OCI-LY7 (cell line): ENCODE results near the gene GRB10. TPM values are rescaled to one million over a fixed set of nuclear protein-coding genes. Genes with fewer than 3 reads are reported as not detected.

ENCODE experiments used
- BruUV-seq: library from RNA; stranded (reverse); fragments of 400-500 nt; replicated peaks from 2 replicates; lab custom pipeline; 2021; lab: Mats Ljungman, UMichigan
- CTCF ChIA-PET: fragments of 300-600 bp; sonication (Branson Sonifier 250); formaldehyde crosslinking; loops from one replicate; lab custom pipeline; 2022; ENCODE audit warnings: antibody characterized with exemption; ENCODE audit not compliant: unreplicated experiment; lab: Charles Lee
- POLR2A ChIA-PET: fragments of 300-600 bp; sonication (Branson Sonifier 250); formaldehyde crosslinking; loops from one replicate; lab custom pipeline; 2022; ENCODE audit warnings: antibody characterized with exemption; lab: Charles Lee
- DNase-seq: peaks from one replicate; pipeline ENCODE4 v3.0.0-alpha.2; 2015; ENCODE audit warnings: low spot score
- H2AFZ ChIP-seq: fragments of 200-600 bp; sonication (generic), shearing (Covaris generic); 2 replicates; pipeline ENCODE4 v1.6.1; 2014; ENCODE audit warnings: mild to moderate bottlenecking, antibody characterized with exemption, low read length, moderate library complexity
- H3K27ac ChIP-seq: fragments of 200-600 bp; sonication (generic); 2 replicates; pipeline ENCODE4 v1.5.1; 2014; ENCODE audit warnings: mixed run types, low read depth, mild to moderate bottlenecking, moderate library complexity, low read length, inconsistent platforms; ENCODE audit not compliant: poor library complexity, severe bottlenecking
- H3K36me3 ChIP-seq: fragments of 200-600 bp; sonication (generic); 2 replicates; pipeline ENCODE4 v1.6.1; 2014; ENCODE audit warnings: mild to moderate bottlenecking, antibody characterized with exemption, low read length, moderate library complexity, mixed read lengths; ENCODE audit not compliant: insufficient read depth
- H3K4me1 ChIP-seq: fragments of 200-600 bp; sonication (generic); 2 replicates; pipeline ENCODE4 v1.5.1; 2014; ENCODE audit warnings: mild to moderate bottlenecking, low read length; ENCODE audit not compliant: insufficient read depth, poor library complexity, severe bottlenecking
- H3K4me2 ChIP-seq: fragments of 200-600 bp; sonication (generic); 2 replicates; pipeline ENCODE4 v1.6.1; 2014; ENCODE audit warnings: mild to moderate bottlenecking, low read length
- H3K4me3 ChIP-seq: fragments of 200-600 bp; sonication (generic); 2 replicates; pipeline ENCODE4 v1.5.1; 2014; ENCODE audit warnings: mild to moderate bottlenecking, low read depth, low read length; ENCODE audit not compliant: poor library complexity, severe bottlenecking
- H3K79me2 ChIP-seq: fragments of 200-600 bp; sonication (generic); 2 replicates; pipeline ENCODE4 v1.6.1; 2016; ENCODE audit warnings: low read depth, mild to moderate bottlenecking, low read length, moderate library complexity, mixed read lengths; ENCODE audit not compliant: insufficient read depth
- H3K9me2 ChIP-seq: fragments of 200-600 bp; sonication (generic); 2 replicates; pipeline ENCODE4 v1.6.1; 2016; ENCODE audit warnings: mild to moderate bottlenecking, low read length, mixed read lengths; ENCODE audit not compliant: insufficient read depth
- H3K9me3 ChIP-seq: fragments of 200-600 bp; sonication (generic); 2 replicates; pipeline ENCODE4 v1.6.1; 2014; ENCODE audit warnings: mild to moderate bottlenecking, mixed run types, low read length, mixed read lengths
- H4K20me1 ChIP-seq: fragments of 200-600 bp; sonication (generic); 2 replicates; pipeline ENCODE4 v1.6.1; 2014; ENCODE audit warnings: mild to moderate bottlenecking, antibody characterized with exemption, low read length, moderate library complexity, mixed read lengths; ENCODE audit not compliant: insufficient read depth
- CTCF ChIP-seq: fragments of 200-600 bp; sonication (generic); conservative IDR thresholded peaks from 2 replicates; pipeline ENCODE4 v1.5.1; 2014; ENCODE audit warnings: mild to moderate bottlenecking, antibody characterized with exemption, low read length, moderate library complexity, mixed read lengths
- EZH2phosphoT487 ChIP-seq: fragments of 200-600 bp; sonication (generic); IDR thresholded peaks from 2 replicates; pipeline ENCODE4 v1.6.1; 2018; ENCODE audit warnings: low read depth, borderline replicate concordance, mild to moderate bottlenecking, mixed run types, antibody characterized with exemption, low read length, moderate library complexity, mixed read lengths
- intact Hi-C: fragments of 100-400 bp; cut with micrococcal nuclease; formaldehyde crosslinking; loops from one replicate; pipeline ENCODE4 v1.10.0; 2022; ENCODE audit not compliant: unreplicated experiment
- total RNA-seq, 2 experiments: library from RNA; depleted of rRNA in 1 of 2; stranded (reverse); fragments of >200 nt in 1 of 2; shearing (Covaris generic) in 1 of 2; gene quantifications; 2 replicates each; pipeline ENCODE4 v1.2.3, GENCODE V29; 2014 to 2022

Gene GRB10
- total RNA-seq, 2 experiments from 2014 or later = not detected

GRCh38 chr7:50709151-50709550 lies 73.5 kb downstream of the GRB10 start:
- H3K9me3 ChIP-seq = no peaks in the 10 kb centered on the region
- H3K27ac ChIP-seq = no peak overlapping the region
- intact Hi-C loops = no loop called here
- H3K4me1 ChIP-seq = no peaks in the 10 kb centered on the region
- no peak overlapping the region for H3K4me2 ChIP-seq
- no TSS peak for BruUV-seq
- CTCF ChIA-PET = no interaction called here
- POLR2A ChIA-PET = interaction anchor here (0.7 kb wide), 1 partner anchor 71 kb away, joined by 3 read pairs; no protein-coding TSS in a partner anchor
- no peaks in the 10 kb centered on the region for H3K36me3 ChIP-seq
- H3K79me2 ChIP-seq = no peaks in the 10 kb centered on the region
- H4K20me1 ChIP-seq = no peaks in the 10 kb centered on the region
- DNase-seq = no peak
- H3K4me3 ChIP-seq = no peak overlapping the region
- TF ChIP-seq CTCF = no peak
- no peak for TF ChIP-seq EZH2phosphoT487
- no peak overlapping the region for H2AFZ ChIP-seq
- H3K9me2 ChIP-seq = no peaks in the 10 kb centered on the region

GRCh38 chr7:50707236-50708006 lies 75.3 kb downstream of the GRB10 start:
- Histone ChIP-seq H3K9me3 (no peaks in the 10 kb centered on the region), H3K36me3 (no peaks in the 10 kb centered on the region), H3K4me1 (no peaks in the 10 kb centered on the region), H2AFZ (no peak overlapping the region), H4K20me1 (no peaks in the 10 kb centered on the region), H3K4me2 (no peak overlapping the region), H3K27ac (no peak overlapping the region), H3K4me3 (no peak overlapping the region), H3K9me2 (no peaks in the 10 kb centered on the region), H3K79me2 (no peaks in the 10 kb centered on the region)
- POLR2A ChIA-PET = no interaction called here
- BruUV-seq = no TSS peak
- intact Hi-C loops = no loop called here
- TF ChIP-seq CTCF = no peak
- no peak for TF ChIP-seq EZH2phosphoT487
- CTCF ChIA-PET = no interaction called here
- DNase-seq = no peak

- H3K9me3 ChIP-seq = no peaks in the 10 kb centered on the region
- H3K4me2 ChIP-seq = no peak overlapping the region
- no TSS peak for BruUV-seq
- no peak overlapping the region for H3K27ac ChIP-seq
- no peak overlapping the region for H2AFZ ChIP-seq
- intact Hi-C loops = no loop called here
- CTCF ChIA-PET = no interaction called here
- TF ChIP-seq EZH2phosphoT487 (no peak), CTCF (no peak)
- no peaks in the 10 kb centered on the region for H3K9me2 ChIP-seq
- DNase-seq = no peak
- H3K79me2 ChIP-seq = no peaks in the 10 kb centered on the region
- no peaks in the 10 kb centered on the region for H4K20me1 ChIP-seq
- H3K4me1 ChIP-seq = no peaks in the 10 kb centered on the region
- no peaks in the 10 kb centered on the region for H3K36me3 ChIP-seq
- no peak overlapping the region for H3K4me3 ChIP-seq
- POLR2A ChIA-PET = no interaction called here
Observed at GRCh38 chr7:50706469-50706937, 76.2 kb downstream of the GRB10 start.
